NT2/D1 (cell line): Measurements from ENCODE around the gene CEBPB.

ENCODE experiments used
- DNase-seq: peaks from one replicate; pipeline ENCODE4 v3.0.0-alpha.2; 2011; ENCODE audit warnings: low read depth, low spot score
- H3K27me3 ChIP-seq: 2 replicates; pipeline ENCODE4 v1.6.0; 2011; ENCODE audit warnings: mild to moderate bottlenecking; ENCODE audit not compliant: insufficient read length, insufficient read depth
- H3K36me3 ChIP-seq: 2 replicates; pipeline ENCODE4 v1.6.1; 2011; ENCODE audit warnings: mild to moderate bottlenecking, low read length, mixed read lengths; ENCODE audit not compliant: insufficient read depth, insufficient read length
- H3K4me1 ChIP-seq: 2 replicates; pipeline ENCODE4 v1.5.1; 2011; ENCODE audit not compliant: insufficient read depth, insufficient read length
- H3K4me3 ChIP-seq: 2 replicates; pipeline ENCODE4 v1.5.1; 2011; ENCODE audit warnings: low read depth; ENCODE audit not compliant: insufficient read length
- H3K9ac ChIP-seq: 2 replicates; pipeline ENCODE4 v1.6.0; 2011; ENCODE audit warnings: low read depth; ENCODE audit not compliant: insufficient read length
- H3K9me3 ChIP-seq: 2 replicates; pipeline ENCODE4 v1.5.1; 2011; ENCODE audit warnings: mild to moderate bottlenecking, low read length; ENCODE audit not compliant: insufficient read depth
- SUZ12 ChIP-seq: IDR thresholded peaks from 2 replicates; pipeline ENCODE4 v1.6.1; 2011; ENCODE audit not compliant: insufficient read length, insufficient read depth; ENCODE audit errors: extremely low read depth
- YY1 ChIP-seq: IDR thresholded peaks from 2 replicates; pipeline ENCODE4 v1.6.1; 2011; ENCODE audit not compliant: insufficient read length, insufficient read depth
- ZNF274 ChIP-seq: IDR thresholded peaks from 2 replicates; pipeline ENCODE4 v1.6.1; 2011; ENCODE audit warnings: mild to moderate bottlenecking, low read depth, low read length

The CEBPB gene

GRCh38 chr20:50163570-50164317, 26.9 kb upstream of the CEBPB start:
- no peaks in the 10 kb centered on the region for H3K9me3 ChIP-seq
- no peak overlapping the region for H3K9ac ChIP-seq
- H3K36me3 ChIP-seq, result no peaks in the 10 kb centered on the region
- H3K27me3 ChIP-seq, result no peaks in the 10 kb centered on the region
- TF ChIP-seq YY1 (no peak), ZNF274 (no peak), SUZ12 (no peak)
- peaks cover 8% of the 10 kb centered on the region for H3K4me1 ChIP-seq
- H3K4me3 ChIP-seq, result no peak overlapping the region
- DNase-seq, result no peak

GRCh38 chr20:50165684-50166554, 24.7 kb upstream of the CEBPB start:
- peaks cover 5% of the 10 kb centered on the region; the same call in 1 of the 2 replicates for H3K9me3 ChIP-seq
- no peaks in the 10 kb centered on the region for H3K36me3 ChIP-seq
- H3K27me3 ChIP-seq, result no peaks in the 10 kb centered on the region
- H3K4me3 ChIP-seq, result peak overlapping the region; percentile 16
- no peak overlapping the region for H3K9ac ChIP-seq
- no peak for TF ChIP-seq ZNF274
- no peak for TF ChIP-seq YY1
- TF ChIP-seq SUZ12, result no peak
- H3K4me1 ChIP-seq, result peaks cover 13% of the 10 kb centered on the region
- DNase-seq, result peak; percentile 97

GRCh38 chr20:50169329-50169823, 21.3 kb upstream of the CEBPB start:
- no peak overlapping the region for H3K9ac ChIP-seq
- no peaks in the 10 kb centered on the region for H3K27me3 ChIP-seq
- H3K4me1 ChIP-seq, result peaks cover 13% of the 10 kb centered on the region
- DNase-seq, result no peak
- no peak for TF ChIP-seq ZNF274
- no peak for TF ChIP-seq SUZ12
- TF ChIP-seq YY1, result no peak
- H3K9me3 ChIP-seq, result peaks cover 5% of the 10 kb centered on the region; the same call in 1 of the 2 replicates
- no peaks in the 10 kb centered on the region for H3K36me3 ChIP-seq
- H3K4me3 ChIP-seq, result no peak overlapping the region

- TF ChIP-seq YY1, result no peak
- TF ChIP-seq ZNF274, result no peak
- no peak for TF ChIP-seq SUZ12
- H3K9ac ChIP-seq, result no peak overlapping the region
- peaks cover 5% of the 10 kb centered on the region; the same call in 1 of the 2 replicates for H3K9me3 ChIP-seq
- no peak overlapping the region for H3K4me3 ChIP-seq
- DNase-seq, result no peak
- peaks cover 13% of the 10 kb centered on the region for H3K4me1 ChIP-seq
- H3K27me3 ChIP-seq, result no peaks in the 10 kb centered on the region
- no peaks in the 10 kb centered on the region for H3K36me3 ChIP-seq
Observed at GRCh38 chr20:50170549-50171220, 19.9 kb upstream of the CEBPB start.

- Histone ChIP-seq H3K4me3 (peak overlapping the region; percentile 70), H3K9ac (peak overlapping the region; percentile 83), H3K4me1 (peaks cover 13% of the 10 kb centered on the region), H3K9me3 (peaks cover 5% of the 10 kb centered on the region; the same call in 1 of the 2 replicates), H3K27me3 (no peaks in the 10 kb centered on the region), H3K36me3 (no peaks in the 10 kb centered on the region)
- TF ChIP-seq ZNF274 (no peak), SUZ12 (no peak), YY1 (no peak)
- peak; percentile 74 for DNase-seq
Observed at GRCh38 chr20:50172347-50173013, 18.1 kb upstream of the CEBPB start.

- DNase-seq, result no peak
- Histone ChIP-seq H3K9ac (no peak overlapping the region), H3K27me3 (no peaks in the 10 kb centered on the region), H3K4me3 (no peak overlapping the region), H3K36me3 (no peaks in the 10 kb centered on the region), H3K9me3 (peaks cover 4% of the 10 kb centered on the region; the same call in 1 of the 2 replicates), H3K4me1 (peaks cover 13% of the 10 kb centered on the region)
- TF ChIP-seq ZNF274 (no peak), YY1 (no peak), SUZ12 (no peak)
Observed at GRCh38 chr20:50174456-50174855, 16.2 kb upstream of the CEBPB start.
